ENCODE measurements around the gene PKIG. TPM values are rescaled to one million over a fixed set of nuclear protein-coding genes. Genes with fewer than 3 reads are reported as not detected.

The PKIG gene
- total RNA-seq, 2 donors from 2014 or later = 43.6 to 64.9 TPM

DNA sequence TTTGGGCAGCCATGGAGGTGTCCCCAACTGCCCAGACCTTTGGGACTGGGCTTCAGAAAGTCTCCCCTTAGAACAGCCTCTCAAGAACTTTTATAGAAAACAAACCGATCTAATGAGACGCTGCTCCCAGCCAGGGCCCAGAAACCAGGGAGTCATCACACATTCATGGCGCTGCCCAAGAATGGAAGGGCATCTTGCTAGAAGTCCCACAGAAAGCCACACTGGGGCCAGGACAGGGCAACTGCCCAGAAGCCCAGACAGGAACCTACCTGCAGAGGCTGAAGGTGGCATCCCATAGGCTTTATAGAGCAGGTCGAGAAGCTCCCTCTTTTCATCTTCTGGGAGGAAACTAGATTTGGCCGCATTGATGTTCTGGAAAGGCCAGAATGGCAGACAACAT lies 37.7 kb downstream of the PKIG start:
- no peaks in the 10 kb centered on the region for H3K4me1 ChIP-seq
- intact Hi-C loops (cut with DNase I) = no loop called here
- H3K36me3 ChIP-seq (replicated peaks in 1 of 2; ENCODE audit: insufficient read depth in 1 of 2, low read depth in 2 of 2) = peaks cover 0 to 2% of the 10 kb centered on the region in 2 donors
- WGBS, 2 donors = 89 to 92% methylated on average over 2 to 5 of the region's 5 CpGs
- no peaks in the 10 kb centered on the region for H3K9me3 ChIP-seq
- no peaks in the 10 kb centered on the region for H3K27me3 ChIP-seq
- TF ChIP-seq POLR2A (IDR thresholded peaks at IDR 0.05) = no peak
- TF ChIP-seq, protein P1, sequence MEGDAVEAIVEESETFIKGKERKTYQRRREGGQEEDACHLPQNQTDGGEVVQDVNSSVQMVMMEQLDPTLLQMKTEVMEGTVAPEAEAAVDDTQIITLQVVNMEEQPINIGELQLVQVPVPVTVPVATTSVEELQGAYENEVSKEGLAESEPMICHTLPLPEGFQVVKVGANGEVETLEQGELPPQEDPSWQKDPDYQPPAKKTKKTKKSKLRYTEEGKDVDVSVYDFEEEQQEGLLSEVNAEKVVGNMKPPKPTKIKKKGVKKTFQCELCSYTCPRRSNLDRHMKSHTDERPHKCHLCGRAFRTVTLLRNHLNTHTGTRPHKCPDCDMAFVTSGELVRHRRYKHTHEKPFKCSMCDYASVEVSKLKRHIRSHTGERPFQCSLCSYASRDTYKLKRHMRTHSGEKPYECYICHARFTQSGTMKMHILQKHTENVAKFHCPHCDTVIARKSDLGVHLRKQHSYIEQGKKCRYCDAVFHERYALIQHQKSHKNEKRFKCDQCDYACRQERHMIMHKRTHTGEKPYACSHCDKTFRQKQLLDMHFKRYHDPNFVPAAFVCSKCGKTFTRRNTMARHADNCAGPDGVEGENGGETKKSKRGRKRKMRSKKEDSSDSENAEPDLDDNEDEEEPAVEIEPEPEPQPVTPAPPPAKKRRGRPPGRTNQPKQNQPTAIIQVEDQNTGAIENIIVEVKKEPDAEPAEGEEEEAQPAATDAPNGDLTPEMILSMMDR (IDR thresholded peaks at IDR 0.05) = no peak
- no peak overlapping the region for H3K27ac ChIP-seq
- DNase-seq = no peak
- ATAC-seq = no peak
- no peak overlapping the region for H3K4me3 ChIP-seq

DNA sequence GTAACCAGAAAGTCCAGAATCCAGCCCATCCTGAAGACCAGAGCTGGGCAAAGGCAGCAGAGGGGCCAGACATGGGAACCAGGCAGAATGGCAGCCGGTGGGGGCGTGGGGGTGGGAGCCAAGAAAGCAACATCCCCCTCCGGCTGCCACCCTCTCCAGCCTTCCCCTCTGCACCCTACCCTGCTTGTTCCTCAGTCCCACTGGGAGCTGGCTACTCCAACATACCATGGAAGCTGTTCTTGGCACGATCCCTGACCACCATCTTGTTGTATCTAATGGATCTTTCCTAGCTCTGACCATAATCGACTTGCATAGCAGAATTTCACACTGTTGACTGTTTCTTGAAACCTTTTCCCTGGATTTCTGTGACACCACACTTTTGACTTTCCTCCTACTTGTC lies 38.9 kb downstream of the PKIG start:
- intact Hi-C loops (cut with DNase I) = no loop called here
- Histone ChIP-seq H3K36me3 (replicated peaks in 1 of 2; ENCODE audit: insufficient read depth in 1 of 2, low read depth in 2 of 2) (peaks cover 0 to 2% of the 10 kb centered on the region in 2 donors), H3K9me3 (no peaks in the 10 kb centered on the region), H3K27me3 (no peaks in the 10 kb centered on the region), H3K4me1 (no peaks in the 10 kb centered on the region), H3K4me3 (no peak overlapping the region), H3K27ac (no peak overlapping the region)
- DNase-seq = no peak
- no peak for ATAC-seq
- WGBS, 2 donors = 93% methylated on average over 5 of the region's 5 CpGs
- no peak for TF ChIP-seq POLR2A (IDR thresholded peaks at IDR 0.05)
- TF ChIP-seq, protein P1 (IDR thresholded peaks at IDR 0.05) = no peak

DNA sequence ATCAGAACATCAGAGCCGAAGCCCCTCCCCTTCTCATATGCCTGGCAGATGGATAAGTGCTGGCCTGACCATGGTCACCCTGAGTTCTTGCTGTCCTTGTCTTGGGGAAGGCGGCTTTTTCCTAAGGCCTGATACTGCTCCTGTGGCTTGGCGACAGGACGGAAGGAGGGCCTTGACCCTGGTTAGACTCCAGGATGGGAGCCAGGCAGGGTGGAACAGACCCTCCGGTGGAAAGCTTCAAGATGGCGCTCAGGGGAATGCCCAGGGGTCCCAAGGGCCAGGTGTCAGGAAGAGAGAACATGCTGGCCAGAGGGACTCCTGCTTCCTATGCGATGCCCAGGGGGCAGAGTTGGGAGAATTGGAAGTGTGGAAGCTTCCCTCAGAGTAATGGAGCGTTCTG lies 39.6 kb downstream of the PKIG start:
- intact Hi-C loops (cut with DNase I) = no loop called here
- Histone ChIP-seq H3K27me3 (no peaks in the 10 kb centered on the region), H3K4me3 (no peak overlapping the region), H3K36me3 (replicated peaks in 1 of 2; ENCODE audit: insufficient read depth in 1 of 2, low read depth in 2 of 2) (peaks cover 0 to 2% of the 10 kb centered on the region in 2 donors), H3K9me3 (no peaks in the 10 kb centered on the region), H3K27ac (no peak overlapping the region), H3K4me1 (no peaks in the 10 kb centered on the region)
- no peak for DNase-seq
- ATAC-seq = no peak
- TF ChIP-seq, protein P1 (IDR thresholded peaks at IDR 0.05) = no peak
- TF ChIP-seq POLR2A (IDR thresholded peaks at IDR 0.05) = no peak
- WGBS, 2 donors = 96 to 98% methylated on average over 8 of the region's 8 CpGs

DNA sequence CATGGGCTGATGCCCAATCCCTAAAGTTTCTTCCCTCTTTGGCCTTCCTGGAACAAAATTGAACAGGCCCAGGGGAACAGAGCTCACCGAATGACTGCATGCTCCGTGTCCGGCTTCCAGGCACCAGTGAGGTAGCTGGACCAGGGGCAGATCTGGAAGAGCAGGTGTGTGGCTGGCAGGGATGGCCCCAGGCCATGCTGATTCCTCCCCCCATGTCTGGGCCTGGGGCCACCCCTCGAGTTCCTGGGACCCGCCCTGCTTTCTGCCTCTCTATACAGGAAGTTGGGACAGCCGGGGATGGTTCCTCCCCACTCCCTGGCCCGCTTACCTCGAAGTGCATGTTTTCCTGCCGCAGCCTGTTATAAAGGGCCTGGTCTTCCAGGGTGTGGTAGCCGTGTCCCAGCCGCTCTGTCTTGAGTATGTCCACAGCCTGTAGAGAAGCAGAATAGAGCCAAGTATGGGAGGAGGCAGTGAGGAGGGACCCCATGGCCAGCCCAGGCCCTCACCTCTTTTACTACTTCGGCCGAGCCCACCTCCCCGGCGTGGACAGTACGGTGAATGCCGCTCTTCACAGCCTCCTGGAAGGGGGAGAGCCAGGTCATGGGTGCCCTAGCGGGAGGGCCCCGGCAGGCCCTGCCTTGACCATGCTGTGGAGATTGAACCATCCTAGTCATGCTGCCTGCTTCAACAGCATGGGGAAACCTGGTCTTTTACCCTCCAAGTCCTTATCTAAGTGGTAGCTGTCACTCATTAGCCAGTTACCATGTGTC lies 40.3 kb downstream of the PKIG start:
- H3K9me3 ChIP-seq = no peaks in the 10 kb centered on the region
- intact Hi-C loops (cut with DNase I) = no loop called here
- 94 to 98% methylated on average over 15 to 19 of the region's 19 CpGs for WGBS, 2 donors
- no peaks in the 10 kb centered on the region for H3K27me3 ChIP-seq
- no peaks in the 10 kb centered on the region for H3K4me1 ChIP-seq
- no peak for TF ChIP-seq POLR2A (IDR thresholded peaks at IDR 0.05)
- TF ChIP-seq, protein P1 (IDR thresholded peaks at IDR 0.05) = no peak
- DNase-seq = no peak
- peaks cover 0 to 2% of the 10 kb centered on the region in 2 donors for H3K36me3 ChIP-seq (replicated peaks in 1 of 2; ENCODE audit: insufficient read depth in 1 of 2, low read depth in 2 of 2)
- no peak overlapping the region for H3K4me3 ChIP-seq
- ATAC-seq = no peak
- no peak overlapping the region for H3K27ac ChIP-seq

DNA sequence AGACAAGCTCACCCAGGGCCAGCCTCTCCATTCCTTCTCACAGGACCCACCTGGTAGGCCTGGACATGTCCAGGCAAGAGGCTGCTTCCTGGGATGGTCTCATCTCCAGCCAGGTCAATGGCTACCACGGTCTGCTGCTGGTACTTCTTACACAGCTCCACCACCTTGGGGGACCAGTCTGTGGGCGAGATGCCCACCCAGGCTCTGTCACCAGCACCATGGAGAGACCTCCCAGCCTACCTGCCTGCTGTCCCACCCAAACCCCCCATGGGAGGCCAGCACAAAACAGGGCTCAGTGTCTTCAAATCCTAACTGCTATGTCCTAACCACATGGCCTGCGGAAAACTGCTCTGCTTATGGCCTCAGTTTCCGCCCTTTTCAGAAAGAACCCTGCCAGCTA lies 41.8 kb downstream of the PKIG start:
- no peak overlapping the region for H3K27ac ChIP-seq
- H3K9me3 ChIP-seq = no peaks in the 10 kb centered on the region
- peaks cover 0 to 2% of the 10 kb centered on the region in 2 donors for H3K36me3 ChIP-seq (replicated peaks in 1 of 2; ENCODE audit: insufficient read depth in 1 of 2, low read depth in 2 of 2)
- no peak for TF ChIP-seq POLR2A (IDR thresholded peaks at IDR 0.05)
- TF ChIP-seq, protein P1 (IDR thresholded peaks at IDR 0.05) = no peak
- no peak for ATAC-seq
- no peaks in the 10 kb centered on the region for H3K4me1 ChIP-seq
- H3K4me3 ChIP-seq = no peak overlapping the region
- WGBS, 2 donors = 93 to 100% methylated on average over 2 to 4 of the region's 4 CpGs
- H3K27me3 ChIP-seq = no peaks in the 10 kb centered on the region
- intact Hi-C loops (cut with DNase I) = no loop called here
- DNase-seq = no peak

Data from body of pancreas (tissue), 4 donors.